Stimulated activated CD8-positive, alpha-beta memory T cell treated with anti-CD3 and anti-CD28 coated beads, Interleukin-4, amount 100 ng/mL, for 48 hours (primary cell): ENCODE data around the gene TMEM254.
"Not testable (repeated sequence)": the region's sequence is repeated elsewhere in the genome, so short reads cannot be mapped to it uniquely, and the experiment has no call there.

Experiments
- DNase-seq: peaks from one replicate; pipeline ENCODE4 v3.0.0-alpha.2; 2020

Gene TMEM254

GRCh38 chr10:80078448-80079311 is at the start of gene TMEM254:
Gene TMEM254, plus strand, starts transcription at chr10:80078665. Its CDS starts 35 bp downstream, at chr10:80078700.
- DNase-seq = peak; percentile 95

- not testable (repeated sequence) for DNase-seq
Measured at GRCh38 chr10:80029205-80029604, 49.3 kb upstream of the TMEM254 start.

GRCh38 chr10:80029865-80030264 is 48.6 kb upstream of the TMEM254 start:
- not testable (repeated sequence) for DNase-seq

GRCh38 chr10:80032503-80032902 is 46.0 kb upstream of the TMEM254 start:
- no peak for DNase-seq

GRCh38 chr10:80034766-80035165 is 43.7 kb upstream of the TMEM254 start:
- not testable (repeated sequence) for DNase-seq

GRCh38 chr10:80035430-80035829 is 43.0 kb upstream of the TMEM254 start:
- DNase-seq = not testable (repeated sequence)

- DNase-seq = not testable (repeated sequence)
Measured at GRCh38 chr10:80036921-80037500, 41.5 kb upstream of the TMEM254 start.

- DNase-seq = not testable (repeated sequence)
Measured at GRCh38 chr10:80038226-80038625, 40.2 kb upstream of the TMEM254 start.

- DNase-seq = no peak
Measured at GRCh38 chr10:80041162-80041561, 37.3 kb upstream of the TMEM254 start.

GRCh38 chr10:80044935-80045334 is 33.5 kb upstream of the TMEM254 start:
- not testable (repeated sequence) for DNase-seq

GRCh38 chr10:80046629-80047441 is 31.6 kb upstream of the TMEM254 start:
- peak; percentile 88 for DNase-seq

GRCh38 chr10:80050752-80051151 is 27.7 kb upstream of the TMEM254 start:
- no peak for DNase-seq

GRCh38 chr10:80051993-80052392 is 26.5 kb upstream of the TMEM254 start:
- no peak for DNase-seq

GRCh38 chr10:80055760-80056159 is 22.7 kb upstream of the TMEM254 start:
- DNase-seq = no peak

- no peak for DNase-seq
Measured at GRCh38 chr10:80057171-80057570, 21.3 kb upstream of the TMEM254 start.

- no peak for DNase-seq
Measured at GRCh38 chr10:80064120-80064886, 14.2 kb upstream of the TMEM254 start.

GRCh38 chr10:80066809-80067208 is 11.7 kb upstream of the TMEM254 start:
- no peak for DNase-seq

- not testable (repeated sequence) for DNase-seq
Measured at GRCh38 chr10:80067821-80068220, 10.6 kb upstream of the TMEM254 start.

- DNase-seq = no peak
Measured at GRCh38 chr10:80068270-80068669, 10.2 kb upstream of the TMEM254 start.

GRCh38 chr10:80070057-80070456 is 8.4 kb upstream of the TMEM254 start:
- no peak for DNase-seq

- DNase-seq = no peak
Measured at GRCh38 chr10:80072584-80072983, 5.9 kb upstream of the TMEM254 start.

- DNase-seq = peak; percentile 39
Measured at GRCh38 chr10:80075781-80076180, 2.7 kb upstream of the TMEM254 start.
